ENCODE data around the gene TM4SF1. TPM values are rescaled to one million over a fixed set of nuclear protein-coding genes. Genes with fewer than 3 reads are reported as not detected.

TM4SF1 gene
- total RNA-seq, 1 donor from 2014 or later: 60.3 TPM

DNA sequence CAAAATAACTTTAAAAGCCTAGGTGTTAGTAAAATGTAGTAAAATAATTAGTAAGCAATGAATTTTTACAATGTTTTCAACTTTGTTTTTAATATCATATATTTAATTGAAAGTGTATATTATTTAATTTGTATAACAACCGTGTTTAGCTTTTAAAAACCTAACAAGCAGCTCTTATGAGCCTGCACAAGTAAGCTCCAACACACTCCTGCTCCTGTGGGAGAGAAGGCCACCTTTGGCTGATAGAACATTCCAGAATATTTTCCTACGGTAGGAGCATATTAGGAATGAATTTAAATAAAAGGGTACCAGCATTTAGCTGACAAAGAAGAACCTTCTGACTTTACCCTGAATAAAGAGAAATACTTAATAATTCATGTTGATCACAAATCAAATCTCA is 40.3 kb upstream of the TM4SF1 start:
- no peak for DNase-seq (ENCODE audit: low spot score)
- peaks cover 32% of the 10 kb centered on the region for H3K4me1 Mint-ChIP-seq (ENCODE audit: low read depth)
- no peaks in the 10 kb centered on the region for H3K36me3 Mint-ChIP-seq (ENCODE audit: low read depth)

DNA sequence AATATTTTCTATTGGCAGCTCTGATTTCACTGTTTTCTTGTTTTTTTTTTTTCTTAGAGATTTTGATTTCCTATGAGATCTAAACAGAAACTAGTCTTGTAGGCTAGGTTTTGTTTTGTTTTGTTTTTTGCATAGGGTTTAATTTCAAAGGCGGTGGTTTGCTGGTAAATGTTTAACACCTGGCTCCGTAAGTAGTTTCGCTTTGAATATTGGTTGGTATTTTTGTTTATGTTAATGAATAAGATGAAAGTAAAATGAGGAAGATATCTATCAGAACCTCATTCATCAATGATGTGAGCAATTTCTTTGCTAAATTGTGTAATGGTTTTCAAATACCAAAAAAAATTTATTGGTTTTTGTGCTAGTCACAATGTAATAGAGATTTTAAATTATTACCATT is 39.7 kb upstream of the TM4SF1 start:
- Mint-ChIP-seq H3K4me3 (ENCODE audit: unreplicated experiment) (no peak overlapping the region), H3K9me3 (ENCODE audit: low read depth) (peaks cover 2% of the 10 kb centered on the region), H3K36me3 (ENCODE audit: low read depth) (no peaks in the 10 kb centered on the region), H3K4me1 (ENCODE audit: low read depth) (peaks cover 32% of the 10 kb centered on the region), H3K27me3 (ENCODE audit: low read depth) (no peaks in the 10 kb centered on the region), H3K27ac (ENCODE audit: unreplicated experiment) (no peak overlapping the region)
- TF ChIP-seq, protein P1, sequence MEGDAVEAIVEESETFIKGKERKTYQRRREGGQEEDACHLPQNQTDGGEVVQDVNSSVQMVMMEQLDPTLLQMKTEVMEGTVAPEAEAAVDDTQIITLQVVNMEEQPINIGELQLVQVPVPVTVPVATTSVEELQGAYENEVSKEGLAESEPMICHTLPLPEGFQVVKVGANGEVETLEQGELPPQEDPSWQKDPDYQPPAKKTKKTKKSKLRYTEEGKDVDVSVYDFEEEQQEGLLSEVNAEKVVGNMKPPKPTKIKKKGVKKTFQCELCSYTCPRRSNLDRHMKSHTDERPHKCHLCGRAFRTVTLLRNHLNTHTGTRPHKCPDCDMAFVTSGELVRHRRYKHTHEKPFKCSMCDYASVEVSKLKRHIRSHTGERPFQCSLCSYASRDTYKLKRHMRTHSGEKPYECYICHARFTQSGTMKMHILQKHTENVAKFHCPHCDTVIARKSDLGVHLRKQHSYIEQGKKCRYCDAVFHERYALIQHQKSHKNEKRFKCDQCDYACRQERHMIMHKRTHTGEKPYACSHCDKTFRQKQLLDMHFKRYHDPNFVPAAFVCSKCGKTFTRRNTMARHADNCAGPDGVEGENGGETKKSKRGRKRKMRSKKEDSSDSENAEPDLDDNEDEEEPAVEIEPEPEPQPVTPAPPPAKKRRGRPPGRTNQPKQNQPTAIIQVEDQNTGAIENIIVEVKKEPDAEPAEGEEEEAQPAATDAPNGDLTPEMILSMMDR (IDR thresholded peaks at IDR 0.05): no peak
- no peak for DNase-seq (ENCODE audit: low spot score)

More for the DNA sequence above, 40.3 kb upstream of the TM4SF1 start:
- Mint-ChIP-seq H3K9me3 (ENCODE audit: low read depth) (peaks cover 2% of the 10 kb centered on the region), H3K27me3 (ENCODE audit: low read depth) (no peaks in the 10 kb centered on the region), H3K27ac (ENCODE audit: unreplicated experiment) (no peak overlapping the region), H3K4me3 (ENCODE audit: unreplicated experiment) (no peak overlapping the region)
- TF ChIP-seq, protein P1 (IDR thresholded peaks at IDR 0.05): no peak

DNA sequence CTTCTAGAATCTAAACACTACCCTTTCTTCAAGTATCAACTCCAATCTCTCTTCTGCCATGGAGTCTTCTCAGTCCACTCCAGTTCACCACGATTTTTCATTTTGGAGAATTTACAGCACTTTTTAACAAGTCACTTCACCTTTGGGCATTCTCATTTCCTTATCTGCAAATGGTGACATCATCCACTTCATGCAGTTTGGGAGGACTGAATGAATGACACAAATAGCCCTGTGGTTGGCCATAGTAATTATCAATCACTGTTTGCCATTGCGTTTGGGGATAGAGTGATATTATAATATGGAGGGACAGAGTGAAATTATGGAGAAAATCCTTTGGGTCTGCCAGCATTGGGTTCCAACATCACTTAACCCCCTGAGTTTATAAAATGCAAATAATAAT is 38.0 kb upstream of the TM4SF1 start:
- no peak overlapping the region for H3K4me3 Mint-ChIP-seq (ENCODE audit: unreplicated experiment)
- H3K27me3 Mint-ChIP-seq (ENCODE audit: low read depth): no peaks in the 10 kb centered on the region
- TF ChIP-seq, protein P1 (IDR thresholded peaks at IDR 0.05): no peak
- H3K36me3 Mint-ChIP-seq (ENCODE audit: low read depth): no peaks in the 10 kb centered on the region
- no peak for DNase-seq (ENCODE audit: low spot score)
- peaks cover 2% of the 10 kb centered on the region for H3K9me3 Mint-ChIP-seq (ENCODE audit: low read depth)
- peaks cover 32% of the 10 kb centered on the region for H3K4me1 Mint-ChIP-seq (ENCODE audit: low read depth)
- H3K27ac Mint-ChIP-seq (ENCODE audit: unreplicated experiment): peak overlapping the region; percentile 67

DNA sequence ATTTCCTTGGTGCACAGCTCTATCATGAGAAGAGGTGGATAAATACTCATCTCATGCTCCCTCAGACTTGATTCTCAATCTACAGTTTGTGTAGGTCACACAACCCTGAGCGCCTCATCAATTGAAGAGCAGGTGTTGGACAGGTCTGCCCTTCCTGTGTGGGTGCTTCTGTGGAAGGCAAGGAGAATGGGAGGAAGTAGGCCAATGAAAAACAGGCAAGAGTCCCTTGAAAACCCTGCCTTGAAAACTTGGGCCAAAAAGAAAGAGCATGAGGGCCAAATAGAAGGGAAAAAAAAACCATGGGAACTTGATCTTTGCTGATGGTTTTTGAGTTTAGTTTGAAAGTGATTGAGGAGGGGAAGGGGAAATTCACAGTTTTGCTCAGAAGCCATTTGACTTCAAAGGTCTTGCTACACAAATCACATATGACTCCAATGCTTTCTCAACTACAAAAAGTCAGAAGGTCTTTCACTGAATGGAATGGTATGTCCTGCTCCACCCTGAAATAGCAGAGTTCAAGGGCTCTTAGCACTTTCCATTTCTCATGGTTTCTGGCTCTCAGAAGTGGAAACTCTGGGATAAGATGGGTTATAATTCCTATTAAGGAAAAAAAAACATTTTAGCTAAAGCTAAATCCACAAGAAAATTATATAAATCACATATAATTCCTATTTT is 37.2 kb upstream of the TM4SF1 start:
- Mint-ChIP-seq H3K27ac (ENCODE audit: unreplicated experiment) (peak overlapping the region; percentile 3), H3K4me3 (ENCODE audit: unreplicated experiment) (no peak overlapping the region), H3K27me3 (ENCODE audit: low read depth) (no peaks in the 10 kb centered on the region), H3K9me3 (ENCODE audit: low read depth) (peaks cover 2% of the 10 kb centered on the region), H3K36me3 (ENCODE audit: low read depth) (no peaks in the 10 kb centered on the region), H3K4me1 (ENCODE audit: low read depth) (peaks cover 30% of the 10 kb centered on the region)
- TF ChIP-seq, protein P1 (IDR thresholded peaks at IDR 0.05): no peak
- DNase-seq (ENCODE audit: low spot score): no peak

DNA sequence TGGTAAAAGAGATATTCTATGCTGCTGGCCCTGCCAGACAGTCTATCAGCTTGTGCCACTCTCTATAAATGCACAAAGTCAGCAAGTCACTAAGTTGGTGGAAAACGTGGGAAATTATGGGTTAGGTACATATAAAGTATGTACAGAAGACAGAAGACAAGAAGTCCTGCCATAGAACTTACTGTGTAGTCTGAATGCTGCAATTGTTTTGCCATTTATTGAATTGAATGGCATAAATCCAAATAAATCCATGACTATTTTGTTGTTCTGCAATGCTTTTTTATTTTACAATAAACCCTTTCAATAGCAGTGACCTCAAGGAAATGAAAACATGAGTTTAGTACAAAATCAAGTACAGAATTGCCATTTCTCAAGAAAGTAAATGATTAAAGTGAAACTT is 34.1 kb upstream of the TM4SF1 start:
- TF ChIP-seq, protein P1 (IDR thresholded peaks at IDR 0.05): no peak
- H3K4me1 Mint-ChIP-seq (ENCODE audit: low read depth): peaks cover 23% of the 10 kb centered on the region
- H3K9me3 Mint-ChIP-seq (ENCODE audit: low read depth): peaks cover under 1% of the 10 kb centered on the region
- no peak for DNase-seq (ENCODE audit: low spot score)
- H3K27me3 Mint-ChIP-seq (ENCODE audit: low read depth): no peaks in the 10 kb centered on the region
- H3K36me3 Mint-ChIP-seq (ENCODE audit: low read depth): no peaks in the 10 kb centered on the region
- H3K4me3 Mint-ChIP-seq (ENCODE audit: unreplicated experiment): no peak overlapping the region
- no peak overlapping the region for H3K27ac Mint-ChIP-seq (ENCODE audit: unreplicated experiment)

Data from chondrocyte (in vitro differentiated cells).